ENCODE data around the gene C1orf116. TPM values are rescaled to one million over a fixed set of nuclear protein-coding genes. Genes with fewer than 3 reads are reported as not detected.
A peak's percentile ranks its signal among the peaks of the same experiment; 100 is the strongest.

C1orf116 gene
- total RNA-seq, 1 donor from 2014 or later, result 0.67 TPM

- Mint-ChIP-seq H3K36me3 (peaks cover 3% of the 10 kb centered on the region), H3K27me3 (ENCODE audit: low read depth) (peaks cover 42% of the 10 kb centered on the region)
Observed at GRCh38 chr1:207010726-207011125, 21.8 kb downstream of the C1orf116 start.

GRCh38 chr1:207009945-207010344 lies 22.6 kb downstream of the C1orf116 start:
- peaks cover 27% of the 10 kb centered on the region for H3K4me1 Mint-ChIP-seq
- H3K36me3 Mint-ChIP-seq, result peaks cover 3% of the 10 kb centered on the region
- peaks cover 5% of the 10 kb centered on the region for H3K9me3 Mint-ChIP-seq
- H3K27ac Mint-ChIP-seq, result no peak overlapping the region
- no peak for TF ChIP-seq CTCF (IDR thresholded peaks at IDR 0.05; ENCODE audit: unreplicated experiment)
- peaks cover 37% of the 10 kb centered on the region for H3K27me3 Mint-ChIP-seq (ENCODE audit: low read depth)
- no peak for DNase-seq (ENCODE audit: low spot score in 2 of 2, unreplicated experiment in 2 of 2)
- H3K4me3 Mint-ChIP-seq, result no peak overlapping the region

More at GRCh38 chr1:207010726-207011125, 21.8 kb downstream of the C1orf116 start:
- H3K4me3 Mint-ChIP-seq, result no peak overlapping the region
- no peak for TF ChIP-seq CTCF (IDR thresholded peaks at IDR 0.05; ENCODE audit: unreplicated experiment)
- no peak overlapping the region for H3K27ac Mint-ChIP-seq
- peaks cover 5% of the 10 kb centered on the region for H3K9me3 Mint-ChIP-seq
- DNase-seq (ENCODE audit: low spot score in 2 of 2, unreplicated experiment in 2 of 2), result no peak
- H3K4me1 Mint-ChIP-seq, result peaks cover 23% of the 10 kb centered on the region

GRCh38 chr1:207009182-207009850 lies 23.2 kb downstream of the C1orf116 start:
- Mint-ChIP-seq H3K27ac (no peak overlapping the region), H3K27me3 (ENCODE audit: low read depth) (peaks cover 30% of the 10 kb centered on the region), H3K4me1 (peaks cover 29% of the 10 kb centered on the region), H3K4me3 (no peak overlapping the region), H3K36me3 (peaks cover 3% of the 10 kb centered on the region), H3K9me3 (peaks cover 5% of the 10 kb centered on the region)
- TF ChIP-seq CTCF (IDR thresholded peaks at IDR 0.05; ENCODE audit: unreplicated experiment), result no peak
- DNase-seq (ENCODE audit: low spot score in 2 of 2, unreplicated experiment in 2 of 2), result no peak

- no peak overlapping the region for H3K4me3 Mint-ChIP-seq
- H3K4me1 Mint-ChIP-seq, result peaks cover 29% of the 10 kb centered on the region
- peak overlapping the region; percentile 86 for H3K27ac Mint-ChIP-seq
- peaks cover 5% of the 10 kb centered on the region for H3K9me3 Mint-ChIP-seq
- peaks cover 3% of the 10 kb centered on the region for H3K36me3 Mint-ChIP-seq
- TF ChIP-seq CTCF (IDR thresholded peaks at IDR 0.05; ENCODE audit: unreplicated experiment), result no peak
- H3K27me3 Mint-ChIP-seq (ENCODE audit: low read depth), result peaks cover 15% of the 10 kb centered on the region
- no peak for DNase-seq (ENCODE audit: low spot score in 2 of 2, unreplicated experiment in 2 of 2)
Observed at GRCh38 chr1:207007352-207008033, 25.1 kb downstream of the C1orf116 start.

GRCh38 chr1:207006914-207007313 lies 25.6 kb downstream of the C1orf116 start:
- no peak for TF ChIP-seq CTCF (IDR thresholded peaks at IDR 0.05; ENCODE audit: unreplicated experiment)
- no peak for DNase-seq (ENCODE audit: low spot score in 2 of 2, unreplicated experiment in 2 of 2)
- peaks cover 29% of the 10 kb centered on the region for H3K4me1 Mint-ChIP-seq
- peaks cover 9% of the 10 kb centered on the region for H3K27me3 Mint-ChIP-seq (ENCODE audit: low read depth)
- H3K27ac Mint-ChIP-seq, result peak overlapping the region; percentile 86
- peaks cover 5% of the 10 kb centered on the region for H3K9me3 Mint-ChIP-seq
- H3K4me3 Mint-ChIP-seq, result no peak overlapping the region
- peaks cover 3% of the 10 kb centered on the region for H3K36me3 Mint-ChIP-seq

All from mesothelial cell of epicardium (in vitro differentiated cells).